Activated naive CD8-positive, alpha-beta T cell treated with anti-CD3 and anti-CD28 coated beads, Interleukin-2, amount 10 ng/mL, durations not matched to agents 7 days and 5 days (primary cell): Measurements from ENCODE around the gene HAPLN2. TPM values are rescaled to one million over a fixed set of nuclear protein-coding genes. Genes with fewer than 3 reads are reported as not detected.

ENCODE experiments used
- ATAC-seq: fragments of 150-1000 bp; cut with Tn5 transposase; one replicate; pipeline ENCODE4 v1.10.0; 2021; ENCODE audit warnings: low read depth, moderate library complexity
- POLR2A ChIA-PET: fragments of 350-600 bp; sonication (Branson Sonifier 250); formaldehyde crosslinking; loops from one replicate; lab custom pipeline; 2021; ENCODE audit warnings: antibody characterized with exemption; lab: Charles Lee
- DNase-seq: peaks from one replicate; pipeline ENCODE4 v3.0.0; 2021
- H3K27ac Mint-ChIP-seq: one replicate; pipeline ENCODE4 v1.8.0; 2022; ENCODE audit warnings: mild to moderate bottlenecking, mixed read lengths
- H3K27me3 Mint-ChIP-seq: one replicate; pipeline ENCODE4 v1.8.0; 2022; ENCODE audit warnings: mild to moderate bottlenecking, moderate library complexity, mixed read lengths
- H3K36me3 Mint-ChIP-seq: one replicate; pipeline ENCODE4 v1.8.0; 2021; ENCODE audit warnings: mild to moderate bottlenecking, mixed read lengths
- H3K4me1 Mint-ChIP-seq: one replicate; pipeline ENCODE4 v1.8.0; 2021; ENCODE audit warnings: mixed read lengths
- H3K4me3 Mint-ChIP-seq: one replicate; pipeline ENCODE4 v1.8.0; 2022; ENCODE audit warnings: mild to moderate bottlenecking, moderate library complexity, mixed read lengths
- H3K9me3 Mint-ChIP-seq: one replicate; pipeline ENCODE4 v1.8.0; 2021; ENCODE audit warnings: mixed read lengths
- total RNA-seq, 2 experiments: library from RNA; stranded (reverse); gene quantifications; one replicate each; pipeline ENCODE4 v1.2.3, GENCODE V29; 2021

HAPLN2 gene
- total RNA-seq, 2 experiments from 2014 or later, result 0.17 TPM; not detected in 1

DNA sequence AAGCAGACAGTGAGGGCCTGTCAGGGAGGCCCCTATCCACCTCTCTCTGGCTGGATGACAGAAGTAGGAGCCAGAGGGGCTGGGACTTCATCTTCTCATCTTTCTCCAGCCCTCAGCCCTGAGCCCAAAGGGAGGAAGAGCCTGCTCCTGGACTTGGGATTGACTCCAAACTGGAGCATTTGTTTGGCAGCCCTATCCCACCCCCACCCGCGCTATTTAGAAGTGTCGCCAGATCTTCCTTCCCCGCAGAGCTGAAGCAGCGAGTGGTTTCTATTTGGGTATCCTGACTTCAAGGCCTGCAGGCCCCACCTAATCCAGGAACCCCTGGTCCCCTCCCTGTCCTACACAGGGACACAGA, 48.4 kb downstream of the HAPLN2 start:
- ATAC-seq, result no peak
- Mint-ChIP-seq H3K4me1 (peaks cover 11% of the 10 kb centered on the region), H3K4me3 (no peak overlapping the region), H3K27ac (no peak overlapping the region), H3K36me3 (no peaks in the 10 kb centered on the region), H3K27me3 (peaks cover 38% of the 10 kb centered on the region), H3K9me3 (no peaks in the 10 kb centered on the region)
- no peak for DNase-seq
- POLR2A ChIA-PET, result no interaction called here

GRCh38 chr1:156667968-156668709, 48.9 kb downstream of the HAPLN2 start:
- Mint-ChIP-seq H3K4me1 (peaks cover 6% of the 10 kb centered on the region), H3K4me3 (no peak overlapping the region), H3K27me3 (peaks cover 42% of the 10 kb centered on the region), H3K9me3 (no peaks in the 10 kb centered on the region), H3K36me3 (no peaks in the 10 kb centered on the region), H3K27ac (no peak overlapping the region)
- POLR2A ChIA-PET, result no interaction called here
- DNase-seq (no peak), ATAC-seq (no peak)

GRCh38 chr1:156668801-156669637, 49.8 kb downstream of the HAPLN2 start:
- Mint-ChIP-seq H3K4me3 (no peak overlapping the region), H3K4me1 (peaks cover 2% of the 10 kb centered on the region), H3K9me3 (no peaks in the 10 kb centered on the region), H3K27ac (no peak overlapping the region), H3K36me3 (no peaks in the 10 kb centered on the region), H3K27me3 (peaks cover 36% of the 10 kb centered on the region)
- POLR2A ChIA-PET, result no interaction called here
- DNase-seq, result no peak
- ATAC-seq, result no peak

- Mint-ChIP-seq H3K27ac (no peak overlapping the region), H3K36me3 (no peaks in the 10 kb centered on the region), H3K4me1 (no peaks in the 10 kb centered on the region), H3K4me3 (no peak overlapping the region), H3K9me3 (no peaks in the 10 kb centered on the region), H3K27me3 (peaks cover 41% of the 10 kb centered on the region)
- no peak for DNase-seq
- POLR2A ChIA-PET, result no interaction called here
- ATAC-seq, result no peak
Observed at GRCh38 chr1:156669794-156670193, 50.6 kb downstream of the HAPLN2 start.

- POLR2A ChIA-PET, result no interaction called here
- Mint-ChIP-seq H3K4me3 (no peak overlapping the region), H3K27me3 (peaks cover 41% of the 10 kb centered on the region), H3K36me3 (no peaks in the 10 kb centered on the region), H3K27ac (no peak overlapping the region), H3K9me3 (no peaks in the 10 kb centered on the region), H3K4me1 (no peaks in the 10 kb centered on the region)
- ATAC-seq (no peak), DNase-seq (no peak)
Observed at GRCh38 chr1:156670359-156670758, 51.1 kb downstream of the HAPLN2 start.

DNA sequence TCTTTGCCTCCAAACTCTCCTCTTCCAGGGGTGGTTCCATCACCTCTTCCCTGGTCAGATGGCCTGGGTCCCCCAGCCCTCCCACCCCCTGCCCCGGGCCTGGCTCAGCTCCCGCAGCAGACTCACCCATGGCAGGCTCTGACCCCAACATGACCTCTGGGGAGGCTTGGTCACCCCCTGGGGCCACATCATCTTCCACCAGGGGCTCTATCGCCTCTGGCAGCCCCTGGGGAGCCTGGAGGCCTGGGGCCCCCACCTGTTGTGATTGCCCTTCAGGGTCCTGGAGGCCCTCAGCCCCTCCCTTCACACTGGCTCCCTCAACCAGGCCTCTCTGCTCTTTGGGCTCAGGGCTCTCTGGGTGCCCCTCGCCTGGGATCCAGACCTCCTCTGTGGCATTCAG, 51.6 kb downstream of the HAPLN2 start:
- POLR2A ChIA-PET, result no interaction called here
- ATAC-seq (no peak), DNase-seq (no peak)
- no peaks in the 10 kb centered on the region for H3K9me3 Mint-ChIP-seq
- H3K27ac Mint-ChIP-seq, result no peak overlapping the region
- peaks cover 41% of the 10 kb centered on the region for H3K27me3 Mint-ChIP-seq
- H3K36me3 Mint-ChIP-seq, result no peaks in the 10 kb centered on the region
- no peaks in the 10 kb centered on the region for H3K4me1 Mint-ChIP-seq
- H3K4me3 Mint-ChIP-seq, result no peak overlapping the region

- Mint-ChIP-seq H3K4me3 (no peak overlapping the region), H3K9me3 (no peaks in the 10 kb centered on the region), H3K27ac (no peak overlapping the region), H3K36me3 (no peaks in the 10 kb centered on the region), H3K27me3 (peaks cover 42% of the 10 kb centered on the region), H3K4me1 (no peaks in the 10 kb centered on the region)
- POLR2A ChIA-PET, result interaction anchor here (1.0 kb wide), 1 partner anchor 10 kb away, joined by 3 read pairs; no protein-coding TSS in a partner anchor
- DNase-seq (no peak), ATAC-seq (no peak)
Observed at GRCh38 chr1:156671804-156672203, 52.6 kb downstream of the HAPLN2 start.

- H3K27me3 Mint-ChIP-seq, result peaks cover 54% of the 10 kb centered on the region
- no peak overlapping the region for H3K4me3 Mint-ChIP-seq
- no peaks in the 10 kb centered on the region for H3K36me3 Mint-ChIP-seq
- no peaks in the 10 kb centered on the region for H3K9me3 Mint-ChIP-seq
- no peak for ATAC-seq
- DNase-seq, result no peak
- peaks cover 6% of the 10 kb centered on the region for H3K4me1 Mint-ChIP-seq
- POLR2A ChIA-PET, result no interaction called here
- no peak overlapping the region for H3K27ac Mint-ChIP-seq
Observed at GRCh38 chr1:156673387-156674121, 54.3 kb downstream of the HAPLN2 start.

Other genes with a start within 250 kb of the HAPLN2 start
- 10 to 100 TPM; 52.4 to 54.4 TPM for gene MEF2D, start 118.6 kb upstream of the HAPLN2 start, total RNA-seq
- 10 to 100 TPM; 26.1 to 30.3 TPM for gene IQGAP3, start 46.9 kb upstream of the HAPLN2 start, total RNA-seq
- gene TTC24, start 39.7 kb upstream of the HAPLN2 start, total RNA-seq, result 10 to 100 TPM; 22.7 to 24.1 TPM
- gene NAXE, start 27.6 kb upstream of the HAPLN2 start, total RNA-seq, result 10 to 100 TPM; 53.8 TPM
- gene GPATCH4, start 17.9 kb upstream of the HAPLN2 start, total RNA-seq, result 10 to 100 TPM; 29.7 to 31.1 TPM
- gene BCAN, start 22.7 kb downstream of the HAPLN2 start, total RNA-seq, result not detected
- gene NES, start 58.0 kb downstream of the HAPLN2 start, total RNA-seq, result not detected
- gene CRABP2, start 86.2 kb downstream of the HAPLN2 start, total RNA-seq, result under 1 TPM; 0.68 to 0.80 TPM
- 10 to 100 TPM; 34.6 to 35.1 TPM for gene METTL25B, start 109.1 kb downstream of the HAPLN2 start, total RNA-seq
- 10 to 100 TPM; 44.1 to 47.1 TPM for gene ISG20L2, start 109.4 kb downstream of the HAPLN2 start, total RNA-seq
- gene MRPL24, start 121.7 kb downstream of the HAPLN2 start, total RNA-seq, result 10 to 100 TPM; 45.0 to 51.1 TPM
- 100 to 1,000 TPM; 186 to 196 TPM for gene HDGF, start 132.3 kb downstream of the HAPLN2 start, total RNA-seq
- 10 to 100 TPM; 65.7 to 76.0 TPM for gene PRCC, start 148.1 kb downstream of the HAPLN2 start, total RNA-seq
- gene SH2D2A, start 197.4 kb downstream of the HAPLN2 start, total RNA-seq, result 10 to 100 TPM; 86.0 to 89.2 TPM
- under 1 TPM; 0.47 to 0.48 TPM for gene INSRR, start 239.7 kb downstream of the HAPLN2 start, total RNA-seq
- gene NTRK1, start 241.4 kb downstream of the HAPLN2 start, total RNA-seq, result 10 to 100 TPM; 13.7 to 13.9 TPM